IMR-90 (cell line): ENCODE data around the gene PIK3CB. TPM values are rescaled to one million over a fixed set of nuclear protein-coding genes. Genes with fewer than 3 reads are reported as not detected.
A peak's percentile ranks its signal among the peaks of the same experiment; 100 is the strongest.

Experiments
- ATAC-seq: fragments of 200-7000 bp; cut with Tn5 transposase; 2 replicates; pipeline ENCODE4 v1.9.1; 2020; ENCODE audit warnings: low read depth, mild to moderate bottlenecking, moderate library complexity
- BruUV-seq: library from RNA; stranded (reverse); fragments of 400-500 nt; replicated peaks from 2 replicates; lab custom pipeline; 2021; lab: Mats Ljungman, UMichigan
- CTCF ChIA-PET: fragments of 300-600 bp; formaldehyde crosslinking; extraction: SDS; loops from one replicate; lab custom pipeline; 2021; ENCODE audit warnings: antibody characterized with exemption; lab: Yijun Ruan, JAX
- POLR2A ChIA-PET: fragments of 300-600 bp; sonication (Branson Sonifier 250); formaldehyde crosslinking; loops from one replicate; lab custom pipeline; 2022; ENCODE audit warnings: antibody characterized with exemption; ENCODE audit not compliant: unreplicated experiment; lab: Charles Lee
- DNase-seq: peaks from one replicate; pipeline ENCODE4 v3.0.0; 2013
- H2AFZ ChIP-seq: replicated peaks from 2 replicates; pipeline ENCODE3; 2013; ENCODE audit warnings: low read length, mild to moderate bottlenecking; ENCODE audit not compliant: poor library complexity
- H2AK5ac ChIP-seq: 2 replicates; pipeline ENCODE4 v1.6.1; 2013; ENCODE audit warnings: low read depth, low read length, inconsistent platforms
- H2AK9ac ChIP-seq: replicated peaks from 2 replicates; pipeline ENCODE3; 2013; ENCODE audit warnings: mild to moderate bottlenecking, low read depth, low read length, moderate library complexity; ENCODE audit not compliant: poor library complexity
- H2BK120ac ChIP-seq: 2 replicates; pipeline ENCODE4 v1.6.1; 2013; ENCODE audit warnings: low read depth, low read length, inconsistent platforms
- H2BK15ac ChIP-seq: 3 replicates; pipeline ENCODE4 v1.6.1; 2013; ENCODE audit warnings: low read depth, low read length, inconsistent platforms
- H2BK20ac ChIP-seq: 2 replicates; pipeline ENCODE4 v1.6.1; 2013; ENCODE audit warnings: low read depth, mild to moderate bottlenecking, inconsistent platforms, low read length, moderate library complexity
- H2BK5ac ChIP-seq: 2 replicates; pipeline ENCODE4 v1.6.1; 2013; ENCODE audit warnings: mild to moderate bottlenecking, low read depth, low read length, inconsistent platforms; ENCODE audit not compliant: poor library complexity, severe bottlenecking
- H3K14ac ChIP-seq: replicated peaks from 2 replicates; pipeline ENCODE4 v1.6.1; 2013; ENCODE audit warnings: low read depth, low read length, inconsistent platforms
- H3K18ac ChIP-seq: 2 replicates; pipeline ENCODE4 v1.6.1; 2013; ENCODE audit warnings: low read depth, low read length, control low read depth
- H3K23ac ChIP-seq: 2 replicates; pipeline ENCODE4 v1.6.1; 2013; ENCODE audit warnings: low read depth, low read length, inconsistent platforms
- H3K27ac ChIP-seq: 2 replicates; pipeline ENCODE4 v1.5.1; 2013; ENCODE audit warnings: mild to moderate bottlenecking, control low read depth, low read length; ENCODE audit not compliant: insufficient read depth
- H3K27me3 ChIP-seq: 2 replicates; pipeline ENCODE4 v1.6.1; 2013; ENCODE audit warnings: low read length; ENCODE audit not compliant: control insufficient read depth, insufficient read depth
- H3K36me3 ChIP-seq: 2 replicates; pipeline ENCODE4 v1.6.1; 2013; ENCODE audit warnings: low read length, mixed read lengths; ENCODE audit not compliant: control insufficient read depth, insufficient read depth
- H3K4ac ChIP-seq: 2 replicates; pipeline ENCODE4 v1.6.1; 2013; ENCODE audit warnings: low read depth, low read length, inconsistent platforms
- H3K4me1 ChIP-seq: 2 replicates; pipeline ENCODE4 v1.6.1; 2013; ENCODE audit warnings: low read length, mixed read lengths; ENCODE audit not compliant: control insufficient read depth, insufficient read depth
- H3K4me2 ChIP-seq: 2 replicates; pipeline ENCODE4 v1.6.1; 2013; ENCODE audit warnings: low read depth, mild to moderate bottlenecking, control low read depth, low read length, moderate library complexity
- H3K4me3 ChIP-seq: 2 replicates; pipeline ENCODE4 v1.5.1; 2013; ENCODE audit warnings: low read depth, mild to moderate bottlenecking, control low read depth, low read length, moderate library complexity; ENCODE audit not compliant: insufficient read depth
- H3K56ac ChIP-seq: 2 replicates; pipeline ENCODE4 v1.6.1; 2013; ENCODE audit warnings: low read length, inconsistent platforms; ENCODE audit not compliant: insufficient read depth; ENCODE audit errors: extremely low read depth
- H3K79me1 ChIP-seq, 2 experiments: 2 replicates each; pipeline ENCODE4 v1.6.1; 2013; ENCODE audit warnings: low read length in 2 of 2, inconsistent platforms in 1 of 2, low read depth in 1 of 2
- H3K9ac ChIP-seq: 2 replicates; pipeline ENCODE4 v1.6.1; 2013; ENCODE audit warnings: low read depth, low read length, control low read depth
- H3K9me1 ChIP-seq: 2 replicates; pipeline ENCODE4 v1.6.1; 2013; ENCODE audit warnings: low read length, inconsistent platforms; ENCODE audit not compliant: insufficient read depth
- H3K9me3 ChIP-seq: 2 replicates; pipeline ENCODE4 v1.6.1; 2013; ENCODE audit warnings: low read length; ENCODE audit not compliant: control insufficient read depth, insufficient read depth
- H4K20me1 ChIP-seq: 2 replicates; pipeline ENCODE4 v1.6.1; 2013; ENCODE audit warnings: low read length, inconsistent platforms; ENCODE audit not compliant: insufficient read depth
- H4K5ac ChIP-seq: 2 replicates; pipeline ENCODE4 v1.6.1; 2013; ENCODE audit warnings: mild to moderate bottlenecking, low read depth, low read length, control low read depth
- H4K8ac ChIP-seq, 2 experiments: 2 replicates each; pipeline ENCODE4 v1.6.1; 2013; ENCODE audit warnings: low read depth in 2 of 2, low read length in 2 of 2, control low read depth in 1 of 2, inconsistent platforms in 1 of 2
- H4K91ac ChIP-seq: 2 replicates; pipeline ENCODE4 v1.6.1; 2013; ENCODE audit warnings: low read depth, low read length, inconsistent platforms; ENCODE audit not compliant: insufficient read depth
- CEBPB ChIP-seq: IDR thresholded peaks from 2 replicates; pipeline ENCODE4 v1.6.1; 2012; ENCODE audit warnings: low read depth, low read length, improper control_type of control experiment
- CHD1 ChIP-seq: IDR thresholded peaks from 2 replicates; pipeline ENCODE4 v1.6.1; 2012; ENCODE audit warnings: low read depth, low read length, improper control_type of control experiment
- FOS ChIP-seq: fragments of 150-350 bp; IDR thresholded peaks from 2 replicates; pipeline ENCODE4 v1.6.1; 2016; ENCODE audit warnings: low read depth, low read length
- MAZ ChIP-seq: IDR thresholded peaks from 2 replicates; pipeline ENCODE4 v1.6.1; 2012; ENCODE audit warnings: low read depth, mild to moderate bottlenecking, low read length, improper control_type of control experiment, moderate library complexity, borderline replicate concordance
- MXI1 ChIP-seq: IDR thresholded peaks from 2 replicates; pipeline ENCODE4 v1.6.1; 2012; ENCODE audit warnings: low read depth, mild to moderate bottlenecking, low read length, moderate library complexity, borderline replicate concordance
- POLR2A ChIP-seq: IDR thresholded peaks from 2 replicates; pipeline ENCODE4 v1.6.1; 2012; ENCODE audit warnings: mild to moderate bottlenecking, low read depth, low read length
- RAD21 ChIP-seq: IDR thresholded peaks from 2 replicates; pipeline ENCODE4 v1.6.1; 2012; ENCODE audit warnings: low read length, improper control_type of control experiment
- RFX5 ChIP-seq: IDR thresholded peaks from 2 replicates; pipeline ENCODE4 v1.8.0; 2012; ENCODE audit warnings: low read depth, mild to moderate bottlenecking, low read length, moderate library complexity
- WGBS, 2 experiments: methylation state at CpG; one replicate each; pipeline versions ENCODE4 v1.1.5 to v1.1.7; 2013; ENCODE audit warnings: missing lambda C conversion rate in 2 of 2; ENCODE audit not compliant: insufficient read length in 1 of 2; ENCODE audit errors: extremely low coverage in 2 of 2; 5-methylcytosine and 5-hydroxymethylcytosine counted together
- dilution Hi-C: fragments of 300-500 bp; cut with HindIII; formaldehyde crosslinking; loops from one replicate; pipeline ENCODE4 v1.14.3; 2018; ENCODE audit warnings: low sequenced_read_pairs; ENCODE audit not compliant: unreplicated experiment
- in situ Hi-C: fragments of 300-500 bp; cut with MboI; formaldehyde crosslinking; loops from 3 replicates; pipeline ENCODE4 v1.14.3; 2019; ENCODE audit warnings: low sequenced_read_pairs, inconsistent platforms, mixed read lengths
- intact Hi-C: fragments of 100-400 bp; cut with micrococcal nuclease; formaldehyde crosslinking; loops from 2 replicates; pipeline ENCODE4 v1.10.0; 2022
- polyA plus RNA-seq, 3 experiments: library from polyadenylated mRNA; depleted of rRNA; stranded (reverse); fragments of >200 nt; gene quantifications; 2 replicates each; pipeline ENCODE4 v1.2.3, GENCODE V29; 2012; ENCODE audit warnings: low replicate concordance in 1 of 3
- total RNA-seq: library from RNA; depleted of rRNA; stranded (reverse); fragments of >200 nt; gene quantifications from 2 replicates; pipeline ENCODE4 v1.2.3, GENCODE V29; 2012
- TF ChIP-seq, protein P1 (sequence below): fragments of 150-350 bp; IDR thresholded peaks from 2 replicates; pipeline ENCODE4 v1.6.1; 2017; ENCODE audit warnings: mild to moderate bottlenecking, antibody characterized with exemption, low read length, low read depth
- TF ChIP-seq, protein P2 (sequence below): fragments of 150-350 bp; IDR thresholded peaks from 2 replicates; pipeline ENCODE4 v1.6.1; 2016; ENCODE audit warnings: low read depth, mild to moderate bottlenecking, low read length, moderate library complexity, borderline replicate concordance

PIK3CB gene
- total and polyA plus RNA-seq, 2 of the 4 experiments (the other 2 are of a cell fraction), result 6.3 to 6.8 TPM

GRCh38 chr3:138863776-138864113, 29.0 kb upstream of the PIK3CB start:
- H3K9me1 ChIP-seq, result peaks cover 13% of the 10 kb centered on the region
- in situ Hi-C loops, result no loop called here
- no peaks in the 10 kb centered on the region for H4K20me1 ChIP-seq
- no peak overlapping the region for H2BK15ac ChIP-seq
- H4K5ac ChIP-seq, result no peak overlapping the region
- no peak for TF ChIP-seq FOS
- no peak for TF ChIP-seq MXI1
- TF ChIP-seq RAD21, result no peak
- TF ChIP-seq POLR2A, result no peak
- no peak for TF ChIP-seq RFX5
- TF ChIP-seq, protein P1, sequence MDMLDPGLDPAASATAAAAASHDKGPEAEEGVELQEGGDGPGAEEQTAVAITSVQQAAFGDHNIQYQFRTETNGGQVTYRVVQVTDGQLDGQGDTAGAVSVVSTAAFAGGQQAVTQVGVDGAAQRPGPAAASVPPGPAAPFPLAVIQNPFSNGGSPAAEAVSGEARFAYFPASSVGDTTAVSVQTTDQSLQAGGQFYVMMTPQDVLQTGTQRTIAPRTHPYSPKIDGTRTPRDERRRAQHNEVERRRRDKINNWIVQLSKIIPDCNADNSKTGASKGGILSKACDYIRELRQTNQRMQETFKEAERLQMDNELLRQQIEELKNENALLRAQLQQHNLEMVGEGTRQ, result no peak
- TF ChIP-seq MAZ, result no peak
- TF ChIP-seq CEBPB, result no peak
- TF ChIP-seq, protein P2, sequence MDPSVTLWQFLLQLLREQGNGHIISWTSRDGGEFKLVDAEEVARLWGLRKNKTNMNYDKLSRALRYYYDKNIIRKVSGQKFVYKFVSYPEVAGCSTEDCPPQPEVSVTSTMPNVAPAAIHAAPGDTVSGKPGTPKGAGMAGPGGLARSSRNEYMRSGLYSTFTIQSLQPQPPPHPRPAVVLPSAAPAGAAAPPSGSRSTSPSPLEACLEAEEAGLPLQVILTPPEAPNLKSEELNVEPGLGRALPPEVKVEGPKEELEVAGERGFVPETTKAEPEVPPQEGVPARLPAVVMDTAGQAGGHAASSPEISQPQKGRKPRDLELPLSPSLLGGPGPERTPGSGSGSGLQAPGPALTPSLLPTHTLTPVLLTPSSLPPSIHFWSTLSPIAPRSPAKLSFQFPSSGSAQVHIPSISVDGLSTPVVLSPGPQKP, result no peak
- no peak for TF ChIP-seq CHD1
- ATAC-seq (no peak), DNase-seq (no peak)
- H3K23ac ChIP-seq, result no peak overlapping the region
- no TSS peak for BruUV-seq
- H3K18ac ChIP-seq, result no peak overlapping the region
- POLR2A ChIA-PET, result no interaction called here
- no peaks in the 10 kb centered on the region for H3K9me3 ChIP-seq
- no peak overlapping the region for H2BK5ac ChIP-seq
- H2AFZ ChIP-seq, result peak overlapping the region; percentile 88
- H3K79me1 ChIP-seq, result no peaks in the 10 kb centered on the region
- no peak overlapping the region for H3K9ac ChIP-seq
- no peaks in the 10 kb centered on the region for H3K27me3 ChIP-seq
- H2AK5ac ChIP-seq, result no peak overlapping the region
- intact Hi-C loops, result no loop called here
- H3K36me3 ChIP-seq, result no peaks in the 10 kb centered on the region
- CTCF ChIA-PET, result interaction anchor here (0.5 kb wide), 1 partner anchor 23 kb away, joined by 3 read pairs; no protein-coding TSS in a partner anchor
- H3K4me2 ChIP-seq, result no peak overlapping the region
- 80% methylated on average over 2 of the region's 4 CpGs; no CpG with 5 or more reads in 1 of the 2 experiments for WGBS, 2 experiments
- H3K14ac ChIP-seq, result no peak overlapping the region
- dilution Hi-C loops, result no loop called here
- H4K91ac ChIP-seq, result no peak overlapping the region
- H2BK20ac ChIP-seq, result no peak overlapping the region
- no peak overlapping the region for H3K4ac ChIP-seq
- no peak overlapping the region; the same call in 1 of the 2 replicates for H2BK120ac ChIP-seq
- H3K4me3 ChIP-seq, result no peak overlapping the region
- no peak overlapping the region for H3K27ac ChIP-seq
- peak overlapping the region; percentile 58 for H2AK9ac ChIP-seq
- H3K4me1 ChIP-seq, result peaks cover 15% of the 10 kb centered on the region
- H3K56ac ChIP-seq, result no peak overlapping the region
- peak overlapping the region in 1 of 2 experiments; percentile 84; a peak in 2 of 4 replicates for H4K8ac ChIP-seq
